Erythroblast (primary cell): ENCODE results near the gene AKAP8L.

Experiments used
- GATA1 ChIP-seq: IDR thresholded peaks from 2 replicates; pipeline ENCODE4 v1.6.1; 2011; ENCODE audit warnings: low read depth, mild to moderate bottlenecking, control low read depth, low read length, moderate library complexity
- POLR2A ChIP-seq: IDR thresholded peaks from 2 replicates; pipeline ENCODE4 v1.6.1; 2011; ENCODE audit warnings: mild to moderate bottlenecking, low read length

DNA sequence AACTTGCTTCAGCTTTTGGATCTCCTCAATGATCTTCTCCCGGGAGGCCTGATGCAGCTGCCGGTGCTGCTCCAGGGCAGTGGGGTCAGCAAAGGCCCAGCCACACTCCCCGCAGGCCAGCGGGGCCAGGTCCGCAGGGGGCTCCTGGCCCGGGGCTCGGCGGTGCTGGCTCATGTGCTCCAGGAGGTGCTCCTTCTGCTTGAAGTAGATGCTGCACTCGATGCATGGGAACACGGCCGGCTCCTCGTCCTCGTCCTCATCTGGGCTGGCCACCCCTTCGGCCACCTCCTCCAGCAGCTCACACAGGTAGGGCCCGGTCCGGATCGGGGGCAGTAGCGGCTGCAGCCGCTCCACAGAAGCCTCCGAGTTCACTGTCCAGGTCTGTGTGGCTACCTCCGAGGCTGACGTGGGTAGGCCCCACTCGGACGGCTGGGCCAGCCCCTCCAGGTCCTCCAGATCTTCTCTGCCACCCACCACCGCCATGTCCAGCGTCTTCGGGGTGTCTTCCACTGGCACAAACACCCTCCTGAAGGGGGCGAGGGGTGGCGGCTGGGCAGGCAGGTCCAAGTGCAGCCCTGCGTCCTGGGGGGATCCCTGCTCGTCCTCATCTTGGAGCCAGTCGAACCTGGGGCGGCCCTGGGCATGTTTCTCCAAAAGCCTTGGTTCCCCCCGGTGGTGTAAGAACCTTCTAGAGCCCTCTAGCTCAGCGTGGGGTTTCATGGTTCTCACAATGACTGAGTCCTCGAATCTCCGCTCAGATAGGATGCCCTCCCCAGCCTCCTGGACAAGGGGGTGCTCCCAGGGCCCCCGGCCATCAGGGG, 21.2 kb upstream of the AKAP8L start:
- TF ChIP-seq POLR2A = no peak
- no peak for TF ChIP-seq GATA1
